Motor neuron (in vitro differentiated cells): ENCODE measurements around the gene APOL2. TPM values are rescaled to one million over a fixed set of nuclear protein-coding genes. Genes with fewer than 3 reads are reported as not detected.
A peak's percentile ranks its signal among the peaks of the same experiment; 100 is the strongest.
"Not testable (repeated sequence)": the region's sequence is repeated elsewhere in the genome, so short reads cannot be mapped to it uniquely, and the experiment has no call there.

ENCODE experiments used
- ATAC-seq, 8 experiments: fragments of 200-7000 bp; cut with Tn5 transposase; replicated peaks in 6 of 8; 2 replicates each; pipeline ENCODE4 v1.8.0; 2021; ENCODE audit warnings: mild to moderate bottlenecking in 8 of 8, moderate library complexity in 8 of 8
- H3K27ac ChIP-seq, 2 donors: fragments of 250-450 bp; sonication (Bioruptor Pico); 2 replicates each; pipeline ENCODE4 v1.9.0; 2021; ENCODE audit warnings: antibody characterized with exemption in 2 of 2, mild to moderate bottlenecking in 2 of 2, moderate library complexity in 1 of 2
- H3K4me1 ChIP-seq, 2 donors: fragments of 250-450 bp; sonication (Bioruptor Pico); replicated peaks in 1 of 2; 2 replicates each; pipeline ENCODE4 v1.6.1; 2021; ENCODE audit warnings: antibody characterized with exemption in 2 of 2, mild to moderate bottlenecking in 2 of 2, moderate library complexity in 1 of 2
- H3K4me3 ChIP-seq, 5 donors: fragments of 250-450 bp; sonication (Bioruptor Pico); 2 replicates each; pipeline ENCODE4 v1.9.0; 2021; ENCODE audit warnings: antibody characterized with exemption in 5 of 5, mild to moderate bottlenecking in 5 of 5, moderate library complexity in 4 of 5
- WGBS, 10 experiments: fragments of 450-650 bp; shearing (Covaris generic); methylation state at CpG; one replicate each; pipeline ENCODE4 v1.0.0; 2022; 5-methylcytosine and 5-hydroxymethylcytosine counted together
- in situ Hi-C, 9 experiments: fragments of 400-800 bp; cut with MboI; loops; one replicate each; pipeline ENCODE4 v1.15.0; 2021; ENCODE audit warnings: low sequenced_read_pairs in 9 of 9, low pct_unique_long_range_greater_than_20kb in 2 of 9; ENCODE audit not compliant: unreplicated experiment in 9 of 9
- total RNA-seq, 8 experiments: library from RNA; unstranded; fragments of 300-600 nt; gene quantifications; 2 replicates each; pipeline versions ENCODE4 v1.2.3 to v1.2.4, GENCODE V29; 2022

APOL2 gene
- total RNA-seq, 8 experiments from 2014 or later: 4.7 to 160 (median 27.8) TPM

DNA sequence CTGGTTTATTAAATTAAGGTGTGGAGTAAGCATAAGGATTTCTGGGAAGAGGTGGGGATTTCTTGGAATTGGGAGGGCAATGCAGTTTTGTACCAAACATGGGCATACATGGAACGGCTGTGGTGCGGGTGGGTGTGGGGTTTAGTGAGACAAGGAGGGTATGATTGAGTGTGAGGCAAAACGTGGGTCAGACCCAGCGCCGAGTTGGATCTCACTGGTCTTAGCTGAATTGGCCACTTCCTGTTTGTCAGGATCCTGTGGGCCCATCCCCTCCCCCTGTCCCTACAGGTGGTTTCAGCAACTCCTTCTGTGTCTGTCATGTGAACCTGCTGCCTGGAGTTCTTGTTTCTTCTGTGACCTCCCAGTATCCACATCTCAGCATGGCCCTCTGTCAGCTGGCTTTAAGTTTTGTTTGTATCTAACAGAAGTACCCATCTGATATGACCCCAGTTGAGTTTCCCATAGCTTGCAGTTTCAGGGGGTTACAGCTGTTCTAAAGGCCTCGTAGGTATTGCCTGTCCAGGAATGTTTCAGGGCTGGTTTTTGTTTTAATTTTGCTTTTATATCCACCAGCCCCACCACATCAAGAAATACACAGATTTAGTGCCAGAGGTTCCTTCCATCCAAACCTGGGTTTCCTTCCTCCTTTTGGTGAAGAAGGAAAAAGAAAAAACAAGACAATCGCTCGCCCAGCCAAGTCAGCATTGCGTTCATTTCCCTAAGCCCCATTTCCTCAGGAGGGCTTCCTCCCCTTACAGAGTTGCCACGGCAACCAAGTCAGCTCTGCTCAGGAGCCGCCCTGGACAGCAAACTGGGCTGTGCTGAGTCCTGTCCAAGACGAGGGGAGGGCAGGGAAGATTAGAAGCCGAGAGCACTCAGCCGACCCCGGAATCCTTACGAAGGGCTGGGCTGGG is 19.6 kb upstream of the APOL2 start:
- WGBS, 10 experiments: 10 to 83% (median 70%) methylated on average over 1 to 8 of the region's 16 CpGs; no CpG with 5 or more reads in 5 of the 10 experiments
- ATAC-seq: peak in 7 of 8 experiments; percentile 11 to 98 (median 95)

DNA sequence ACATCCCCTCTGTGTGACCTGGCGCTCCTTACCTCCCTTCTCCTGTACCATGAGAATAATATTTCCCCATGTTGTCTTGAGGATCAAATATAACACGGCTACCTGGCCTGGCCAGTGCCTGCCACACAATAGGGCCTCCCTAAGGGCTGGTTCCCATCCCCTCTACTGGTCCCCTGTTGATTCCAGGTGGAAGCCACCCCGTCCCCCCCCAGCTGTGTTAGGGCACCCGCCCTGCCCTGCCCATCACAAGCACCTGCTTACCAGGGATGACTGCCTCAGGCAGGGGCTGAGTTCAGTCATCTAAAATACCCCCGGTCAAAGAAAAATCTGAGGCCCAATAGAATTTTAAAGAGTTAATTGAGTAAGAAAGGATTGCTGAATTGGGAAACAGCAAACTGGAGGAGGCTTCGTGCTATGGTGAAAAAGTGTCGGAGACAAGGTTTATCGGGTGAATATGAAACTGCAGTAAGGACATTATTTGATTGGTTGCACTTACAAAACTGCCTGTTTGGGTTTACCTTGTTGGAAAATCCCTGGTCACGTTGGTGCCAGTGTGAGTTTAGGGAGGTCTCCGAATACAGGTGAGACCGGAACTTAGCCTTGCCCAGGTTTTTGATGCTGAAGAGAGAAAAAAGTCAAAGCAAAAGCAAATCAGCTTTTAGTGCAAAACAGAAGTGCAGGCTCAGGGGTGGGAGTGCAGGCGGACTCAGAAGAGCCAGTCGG is 18.8 kb upstream of the APOL2 start:
- peaks cover 13 to 20% of the 10 kb centered on the region in 2 donors for H3K4me1 ChIP-seq
- no peak overlapping the region for H3K27ac ChIP-seq
- no peak overlapping the region for H3K4me3 ChIP-seq
- 79 to 100% (median 92%) methylated on average over 3 to 10 of the region's 13 CpGs; no CpG with 5 or more reads in 1 of the 10 experiments for WGBS, 10 experiments
- in situ Hi-C loops: no loop called here
- ATAC-seq: no peak

More for the DNA sequence above, 19.6 kb upstream of the APOL2 start:
- H3K4me3 ChIP-seq: no peak overlapping the region
- in situ Hi-C loops: no loop called here
- peak overlapping the region in 1 of 2 donors; percentile 42 for H3K27ac ChIP-seq
- peaks cover 13 to 23% of the 10 kb centered on the region in 2 donors for H3K4me1 ChIP-seq

DNA sequence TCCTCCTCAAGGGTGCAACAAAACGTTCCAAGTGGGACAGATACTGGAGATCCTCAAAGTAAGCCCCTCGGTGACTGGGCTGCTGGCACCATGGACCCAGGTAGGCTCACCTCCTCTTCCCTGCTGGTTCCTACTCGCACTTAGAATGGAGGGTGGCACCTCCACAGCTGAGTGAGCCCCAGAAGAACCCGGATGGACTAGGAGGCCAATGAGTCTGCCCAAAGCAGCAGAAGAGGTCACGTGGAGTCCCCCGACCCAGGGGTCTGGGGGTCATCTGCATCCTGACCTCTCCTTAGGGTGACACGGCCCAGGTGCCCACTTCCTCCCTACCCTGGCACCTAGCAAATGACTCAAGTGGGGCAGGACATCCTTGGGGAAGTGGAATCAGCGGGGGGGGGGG is 18.0 kb upstream of the APOL2 start:
- WGBS, 10 experiments: 40 to 100% (median 80%) methylated on average over 1 to 6 of the region's 8 CpGs; no CpG with 5 or more reads in 4 of the 10 experiments
- no peak for ATAC-seq
- Histone ChIP-seq H3K4me1 (peaks cover 13 to 20% of the 10 kb centered on the region in 2 donors), H3K4me3 (no peak overlapping the region), H3K27ac (no peak overlapping the region)
- in situ Hi-C loops: no loop called here

DNA sequence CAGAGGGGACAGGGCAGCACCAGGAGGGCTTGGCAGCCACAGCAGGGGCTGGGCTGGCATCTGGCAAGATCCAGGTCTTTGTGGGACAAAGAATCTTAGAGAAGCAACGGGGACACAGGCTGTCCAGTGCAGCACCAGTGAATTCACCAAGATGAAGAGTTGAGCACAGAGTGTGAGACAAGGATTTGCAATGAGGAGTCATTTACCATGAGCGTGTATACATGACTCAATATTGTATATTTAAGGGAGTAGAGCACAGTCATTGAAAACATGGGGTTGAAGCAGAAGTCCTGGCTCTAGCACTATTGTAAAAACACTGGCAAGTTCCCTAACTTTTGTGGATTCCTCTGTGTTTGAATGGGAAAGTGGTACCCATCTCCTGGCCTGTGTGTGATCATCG is 17.2 kb upstream of the APOL2 start:
- in situ Hi-C loops: no loop called here
- 67 to 100% (median 80%) methylated on average over 1 to 3 of the region's 3 CpGs; no CpG with 5 or more reads in 1 of the 10 experiments for WGBS, 10 experiments

DNA sequence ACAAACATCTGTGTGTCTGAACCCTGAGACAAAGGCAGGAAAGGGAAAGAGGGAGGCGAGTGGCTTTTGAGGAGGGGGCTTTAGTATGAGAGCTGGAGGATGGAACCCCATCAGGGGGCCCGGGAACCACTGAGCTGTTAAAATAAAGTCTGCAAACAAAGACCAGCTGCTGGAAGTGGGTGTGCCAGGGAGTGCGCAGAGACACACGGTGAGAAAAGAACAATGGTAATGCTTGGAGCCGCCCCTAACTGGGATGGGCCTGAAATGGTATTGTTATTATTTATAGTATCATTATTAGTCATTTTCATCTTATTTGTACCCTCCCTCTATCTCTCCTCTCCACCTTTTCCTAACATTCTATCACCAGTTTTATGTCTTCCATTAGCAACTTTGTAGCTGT is 16.2 kb upstream of the APOL2 start:
- H3K4me1 ChIP-seq: peaks cover 13 to 20% of the 10 kb centered on the region in 2 donors
- in situ Hi-C loops, H3K4me3 ChIP-seq, H3K27ac ChIP-seq: not testable (repeated sequence)
- no CpG with 5 or more reads among the region's 5 CpGs for WGBS, 10 experiments
- ATAC-seq: peak in 4 of 8 experiments; percentile 11 to 28 (median 20)

More for the DNA sequence above, 17.2 kb upstream of the APOL2 start:
- Histone ChIP-seq H3K27ac (no peak overlapping the region), H3K4me3 (no peak overlapping the region), H3K4me1 (peaks cover 13 to 20% of the 10 kb centered on the region in 2 donors)
- no peak for ATAC-seq

DNA sequence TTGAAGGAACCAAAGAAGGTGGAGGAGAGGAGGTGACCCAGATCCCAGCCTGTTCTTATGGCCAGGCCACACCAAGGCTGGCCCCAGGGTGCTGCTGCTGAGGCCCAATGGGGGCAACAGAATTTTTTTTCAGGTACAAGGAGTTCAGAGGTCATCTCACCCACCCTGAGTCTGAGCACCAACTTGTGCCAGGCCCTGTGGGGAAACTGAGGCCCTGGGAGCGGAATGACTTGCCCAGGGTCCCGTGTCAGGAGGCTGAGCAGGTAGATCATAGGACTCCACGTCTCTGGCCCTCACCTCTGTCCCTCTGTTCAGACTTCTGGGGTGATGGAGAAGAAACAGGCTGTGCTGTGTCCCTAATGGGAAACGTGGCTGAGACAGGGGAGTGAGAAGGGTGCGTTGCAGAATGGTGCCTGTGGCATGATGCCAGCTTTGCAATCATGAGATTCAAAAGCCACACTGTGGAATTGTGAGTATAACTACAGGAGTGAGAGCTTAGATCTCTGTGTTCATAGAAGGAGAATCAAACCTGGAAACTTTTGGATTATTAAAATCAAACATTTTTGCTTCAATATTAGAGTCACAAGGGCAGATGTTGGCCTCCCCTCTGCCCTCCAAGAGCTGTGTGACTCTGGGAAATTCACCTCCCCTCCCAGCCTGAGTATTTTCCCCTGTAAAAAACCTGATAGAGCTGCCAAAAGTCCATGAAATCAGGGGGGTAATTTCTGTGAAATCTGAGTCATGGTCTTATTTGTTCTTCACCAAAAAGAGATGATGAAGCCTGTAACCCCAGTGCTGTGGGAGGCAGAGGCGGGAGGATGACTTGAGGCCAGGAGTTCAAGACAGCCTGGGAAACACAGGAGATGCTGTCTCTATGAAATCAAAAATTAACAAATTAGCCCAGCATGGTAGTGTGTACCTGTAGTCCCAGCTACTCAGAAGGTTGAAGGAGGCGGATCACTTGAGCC is 14.5 kb upstream of the APOL2 start:
- Histone ChIP-seq H3K27ac (no peak overlapping the region), H3K4me1 (peaks cover 4 to 7% of the 10 kb centered on the region in 2 donors), H3K4me3 (no peak overlapping the region)
- ATAC-seq: no peak
- in situ Hi-C loops: no loop called here
- WGBS, 10 experiments: 40 to 100% (median 78%) methylated on average over 1 to 5 of the region's 7 CpGs; no CpG with 5 or more reads in 2 of the 10 experiments

DNA sequence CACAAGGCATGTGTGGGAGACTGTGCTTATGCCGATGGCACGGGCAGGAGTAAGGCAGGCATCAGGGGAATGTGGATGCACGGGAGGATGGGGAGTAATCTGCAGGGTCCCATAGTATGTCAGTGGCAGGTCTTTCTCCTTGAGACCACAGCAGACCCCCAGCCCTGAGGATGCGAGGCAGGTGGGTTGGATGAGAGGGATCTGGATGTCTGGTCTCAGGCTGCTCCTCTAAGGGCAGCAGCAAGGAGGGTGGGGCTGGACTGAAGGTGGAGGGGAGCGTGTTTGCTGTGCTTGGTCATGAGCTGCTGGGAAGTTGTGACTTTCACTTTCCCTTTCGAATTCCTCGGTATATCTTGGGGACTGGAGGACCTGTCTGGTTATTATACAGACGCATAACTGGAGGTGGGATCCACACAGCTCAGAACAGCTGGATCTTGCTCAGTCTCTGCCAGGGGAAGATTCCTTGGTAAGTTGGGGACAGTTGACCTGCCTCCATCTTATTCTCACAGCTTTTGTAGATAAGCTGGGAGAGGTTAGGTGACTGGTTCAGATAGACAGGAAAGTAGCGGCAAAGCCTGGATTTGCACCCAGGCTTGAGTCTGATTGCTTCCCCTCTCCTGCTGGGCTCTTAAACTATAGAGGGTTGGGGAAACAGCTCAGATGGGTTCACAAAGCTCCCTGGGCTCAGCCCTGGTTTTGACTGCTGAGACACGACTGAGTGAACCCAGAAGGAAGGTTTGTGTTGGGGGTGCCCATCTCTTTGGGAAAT is 13.6 kb upstream of the APOL2 start, which contains the start of gene APOL1:
Gene APOL1, plus strand, starts transcription at position 380 of the 769 bp plus-strand sequence. CDS start 1,823 bp downstream, outside the sequence.
- 30 to 100% (median 90%) methylated on average over 1 to 5 of the region's 10 CpGs; no CpG with 5 or more reads in 2 of the 10 experiments for WGBS, 10 experiments
- peak in 3 of 8 experiments; percentile 51 to 59 (median 56) for ATAC-seq
- no peak within 1 kb of the TSS for H3K27ac ChIP-seq
- H3K4me1 ChIP-seq: peaks cover 2 to 7% of the 10 kb centered on the region in 2 donors
- no peak within 1 kb of the TSS for H3K4me3 ChIP-seq
- in situ Hi-C loops: no loop called here

DNA sequence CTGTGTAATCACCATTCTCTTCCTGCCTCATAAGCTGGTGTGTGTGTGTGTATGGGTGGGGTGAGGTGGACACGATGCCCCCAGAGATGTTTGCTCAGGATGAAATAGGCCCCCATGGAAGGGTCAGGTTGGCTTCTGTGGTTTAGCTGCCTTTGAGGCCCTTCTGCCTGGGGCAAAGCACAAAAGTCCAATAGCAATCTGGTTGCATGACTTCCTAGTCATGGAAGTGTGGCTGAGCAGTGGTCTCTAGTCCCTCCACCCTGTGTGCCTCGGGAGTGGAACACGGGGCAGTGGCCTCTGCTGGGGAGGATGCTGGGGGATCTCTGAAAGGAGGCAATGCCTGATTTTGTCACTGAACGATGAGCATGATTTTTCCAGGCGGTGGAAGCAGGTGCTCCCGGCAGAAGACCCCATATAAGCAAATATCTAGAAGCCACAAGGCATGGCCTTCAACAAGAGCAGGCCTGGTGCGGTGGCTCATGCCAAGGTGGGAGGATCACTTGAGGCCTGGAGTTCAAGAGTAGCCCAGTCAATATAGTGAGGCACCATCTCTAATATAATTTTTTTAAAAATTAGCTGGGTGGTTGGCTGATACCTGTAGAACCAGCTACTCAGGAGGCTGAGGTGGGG is 12.8 kb upstream of the APOL2 start:
- H3K4me1 ChIP-seq, in situ Hi-C loops, H3K27ac ChIP-seq, ATAC-seq, H3K4me3 ChIP-seq: not testable (repeated sequence)
- 60 to 94% (median 91%) methylated on average over 1 to 3 of the region's 7 CpGs; no CpG with 5 or more reads in 6 of the 10 experiments for WGBS, 10 experiments

DNA sequence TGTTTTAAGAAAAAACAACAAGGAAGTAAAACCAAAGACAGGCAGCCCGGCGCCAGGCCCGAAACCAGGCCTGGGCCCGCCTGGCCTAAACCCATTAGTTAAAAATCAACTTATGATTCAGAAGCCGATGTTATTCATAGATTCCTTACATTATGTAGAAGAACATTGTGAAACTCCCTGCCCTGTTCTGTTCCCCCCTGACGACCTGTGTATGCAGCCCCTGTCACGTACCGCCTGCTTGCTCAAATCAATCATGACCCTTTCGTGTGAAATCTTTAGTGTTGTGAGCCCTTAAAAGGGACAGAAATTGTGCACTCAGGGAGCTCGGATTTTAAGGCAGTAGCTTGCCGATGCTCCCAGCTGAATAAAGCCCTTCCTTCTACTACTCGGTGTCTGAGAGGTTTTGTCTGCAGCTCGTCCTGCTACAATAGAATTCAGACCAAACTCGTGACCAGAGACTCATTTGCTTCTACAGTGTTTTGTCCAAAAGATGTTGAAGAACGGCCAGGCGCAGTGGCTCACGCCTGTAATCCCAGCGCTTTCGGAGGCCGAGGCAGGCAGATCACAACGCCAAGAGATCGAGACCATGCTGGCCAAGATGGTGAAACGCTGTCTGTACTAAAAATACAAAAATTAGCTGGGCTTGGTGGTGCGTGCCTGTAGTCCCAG is 11.1 kb upstream of the APOL2 start:
- H3K4me1 ChIP-seq, ATAC-seq, H3K27ac ChIP-seq, H3K4me3 ChIP-seq, in situ Hi-C loops: not testable (repeated sequence)
- 57 to 100% (median 87%) methylated on average over 2 to 12 of the region's 24 CpGs; no CpG with 5 or more reads in 2 of the 10 experiments for WGBS, 10 experiments

DNA sequence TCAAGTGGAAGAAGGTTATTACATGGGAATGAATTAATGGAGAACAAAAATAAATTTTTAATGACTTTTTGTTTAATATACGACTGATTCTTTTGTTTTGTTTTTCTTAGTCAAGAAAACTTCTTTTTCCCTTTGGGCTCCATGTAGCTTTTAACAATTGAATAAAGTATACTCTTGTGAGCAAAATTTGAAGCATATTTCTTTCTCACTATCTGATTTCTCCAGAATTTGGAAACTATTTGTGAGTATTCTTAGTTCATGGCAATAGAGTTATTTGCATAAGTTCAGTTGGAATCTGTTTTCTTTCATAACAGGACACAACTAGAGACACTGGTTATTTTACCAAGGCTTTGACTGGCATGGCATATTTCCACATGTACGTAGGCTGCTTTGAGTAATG is 9.8 kb upstream of the APOL2 start:
- Histone ChIP-seq H3K4me3 (no peak overlapping the region), H3K4me1 (no peaks in the 10 kb centered on the region), H3K27ac (no peak overlapping the region)
- ATAC-seq: no peak
- 71 to 100% (median 92%) methylated on average over 1 to 2 of the region's 2 CpGs for WGBS, 10 experiments
- in situ Hi-C loops: no loop called here

DNA sequence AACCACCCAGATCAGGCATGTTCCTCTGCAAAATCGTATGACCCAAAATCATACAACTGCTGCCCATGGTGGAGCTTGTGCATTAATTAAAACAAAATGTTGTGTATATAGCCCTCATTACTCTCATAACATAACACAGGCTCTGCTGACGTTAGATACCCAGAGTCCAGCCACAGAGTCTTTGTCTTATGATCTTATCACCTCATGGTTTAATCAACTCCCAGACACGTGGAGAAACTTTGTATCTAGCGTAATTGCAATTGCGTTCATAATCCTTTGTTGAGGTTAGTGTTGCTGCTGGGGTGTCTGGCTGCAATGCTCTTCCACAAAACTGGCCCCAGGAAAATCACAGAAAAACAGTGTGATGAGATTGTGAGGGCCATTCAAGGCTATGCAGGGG is 8.6 kb upstream of the APOL2 start:
- 31 to 92% (median 80%) methylated on average over 1 to 5 of the region's 5 CpGs; no CpG with 5 or more reads in 1 of the 10 experiments for WGBS, 10 experiments
- no peak for ATAC-seq
- Histone ChIP-seq H3K27ac (no peak overlapping the region), H3K4me1 (no peaks in the 10 kb centered on the region), H3K4me3 (no peak overlapping the region)
- in situ Hi-C loops: no loop called here
